B cell (primary cell): Measurements from ENCODE around the gene MAP3K9.

Experiments
- EZH2 ChIP-seq: IDR thresholded peaks from 2 replicates; pipeline ENCODE4 v1.6.1; 2012; ENCODE audit warnings: borderline replicate concordance, low read depth, mild to moderate bottlenecking, moderate library complexity, low read length; ENCODE audit not compliant: insufficient read depth, poor library complexity, severe bottlenecking
- TF ChIP-seq, protein P1 (sequence below): fragments of 200-600 bp; IDR thresholded peaks from one replicate; pipeline ENCODE4 v1.8.0; 2022; ENCODE audit warnings: antibody characterized with exemption, mild to moderate bottlenecking

DNA sequence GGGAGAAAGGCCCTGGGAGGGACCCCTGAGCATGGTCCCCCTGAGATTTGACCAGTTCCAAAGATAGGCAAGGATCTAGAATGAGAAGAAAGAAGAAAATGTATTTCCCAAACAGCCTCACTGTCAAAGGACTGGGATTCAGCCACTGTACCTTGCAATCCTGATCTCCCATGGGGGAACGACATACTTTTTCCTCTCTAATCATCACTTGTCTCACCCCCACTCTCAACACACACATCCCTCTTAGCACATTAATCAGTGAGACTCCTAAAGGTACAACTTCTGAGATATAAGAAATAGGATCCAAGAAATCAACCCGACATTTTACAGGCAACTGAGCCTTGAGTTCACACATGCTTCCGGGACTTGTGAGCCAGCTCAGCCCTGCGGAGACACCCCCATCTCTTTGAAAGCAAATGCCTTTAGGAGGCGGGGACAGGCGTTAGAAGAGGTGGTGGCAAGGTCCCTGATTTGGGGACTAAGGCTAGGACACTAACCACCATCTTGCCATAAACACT is 1.4 kb downstream of the MAP3K9 start:
- TF ChIP-seq, protein P1, sequence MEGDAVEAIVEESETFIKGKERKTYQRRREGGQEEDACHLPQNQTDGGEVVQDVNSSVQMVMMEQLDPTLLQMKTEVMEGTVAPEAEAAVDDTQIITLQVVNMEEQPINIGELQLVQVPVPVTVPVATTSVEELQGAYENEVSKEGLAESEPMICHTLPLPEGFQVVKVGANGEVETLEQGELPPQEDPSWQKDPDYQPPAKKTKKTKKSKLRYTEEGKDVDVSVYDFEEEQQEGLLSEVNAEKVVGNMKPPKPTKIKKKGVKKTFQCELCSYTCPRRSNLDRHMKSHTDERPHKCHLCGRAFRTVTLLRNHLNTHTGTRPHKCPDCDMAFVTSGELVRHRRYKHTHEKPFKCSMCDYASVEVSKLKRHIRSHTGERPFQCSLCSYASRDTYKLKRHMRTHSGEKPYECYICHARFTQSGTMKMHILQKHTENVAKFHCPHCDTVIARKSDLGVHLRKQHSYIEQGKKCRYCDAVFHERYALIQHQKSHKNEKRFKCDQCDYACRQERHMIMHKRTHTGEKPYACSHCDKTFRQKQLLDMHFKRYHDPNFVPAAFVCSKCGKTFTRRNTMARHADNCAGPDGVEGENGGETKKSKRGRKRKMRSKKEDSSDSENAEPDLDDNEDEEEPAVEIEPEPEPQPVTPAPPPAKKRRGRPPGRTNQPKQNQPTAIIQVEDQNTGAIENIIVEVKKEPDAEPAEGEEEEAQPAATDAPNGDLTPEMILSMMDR = no peak
- no peak for TF ChIP-seq EZH2
